ENCODE results near the gene BEND2. TPM values are rescaled to one million over a fixed set of nuclear protein-coding genes. Genes with fewer than 3 reads are reported as not detected.

BEND2 gene
- total RNA-seq, 1 donor from 2014 or later = not detected

DNA sequence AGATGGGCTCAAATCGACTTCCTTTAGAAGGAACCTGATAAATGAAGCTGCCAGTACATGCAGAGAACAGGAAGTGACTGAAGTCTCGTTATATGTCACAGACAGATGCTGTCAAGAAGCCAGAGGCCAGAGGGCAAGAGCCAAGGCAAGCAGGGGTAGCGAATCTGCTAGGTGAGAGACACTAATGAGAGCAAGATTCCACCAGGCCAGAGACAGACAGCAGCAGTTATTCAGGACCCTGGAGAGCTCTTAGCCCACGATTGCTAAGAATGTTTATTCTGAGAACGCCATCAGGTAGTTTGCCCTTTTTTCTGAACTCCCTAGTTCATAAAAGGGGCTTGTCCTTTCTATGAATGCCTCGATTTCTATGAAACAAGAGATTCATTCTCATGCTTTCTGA is 73.7 kb downstream of the BEND2 start:
- DNase-seq (ENCODE audit: low spot score in 2 of 2) (no peak), FAIRE-seq (no peak)

GRCh38 chrX:18146009-18146408 is 74.7 kb downstream of the BEND2 start:
- DNase-seq (ENCODE audit: low spot score in 2 of 2) (no peak), FAIRE-seq (no peak)

DNA sequence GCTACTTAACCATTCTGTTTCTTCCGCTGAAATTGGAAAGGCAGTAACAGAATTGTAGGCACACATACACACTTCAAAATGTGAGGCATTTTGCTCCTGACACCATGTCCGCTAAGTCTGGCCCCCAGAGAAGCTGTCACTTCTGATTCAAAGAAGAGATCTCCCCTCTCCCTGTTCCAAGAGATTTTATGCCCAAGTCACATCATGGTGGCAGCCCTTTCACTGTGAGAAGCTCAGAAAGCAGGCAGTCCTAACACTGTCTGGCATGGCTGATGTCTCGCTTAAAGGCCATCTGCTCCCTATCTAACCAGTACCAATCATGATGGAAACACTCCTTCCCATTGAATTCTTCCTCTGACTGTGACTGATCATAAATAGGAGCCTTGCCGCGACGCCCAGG is 83.9 kb downstream of the BEND2 start:
- no peak for FAIRE-seq

DNA sequence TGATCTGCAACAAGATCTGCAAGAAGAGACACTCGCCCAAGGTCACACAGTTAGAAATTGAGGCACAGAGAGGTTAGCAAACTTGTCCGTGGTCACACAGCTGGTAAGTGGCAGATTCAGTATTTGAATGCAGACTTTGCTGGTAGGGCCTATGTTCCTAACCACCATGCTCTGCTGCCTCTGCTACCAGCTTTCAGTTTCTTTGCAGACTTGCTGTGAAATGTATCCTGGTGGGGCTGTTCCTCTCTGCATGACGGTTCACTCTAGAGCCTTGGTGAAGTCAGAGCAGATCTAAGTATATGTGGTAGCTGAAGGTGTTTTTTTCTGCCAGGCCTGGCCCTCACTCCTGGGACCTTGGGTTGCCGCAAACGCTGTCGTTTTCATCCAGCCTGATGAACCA is 87.1 kb downstream of the BEND2 start:
- no peak for DNase-seq (ENCODE audit: low spot score in 2 of 2)
- no peak for FAIRE-seq

More for the DNA sequence above, 83.9 kb downstream of the BEND2 start:
- no peak for DNase-seq (ENCODE audit: low spot score in 2 of 2)

DNA sequence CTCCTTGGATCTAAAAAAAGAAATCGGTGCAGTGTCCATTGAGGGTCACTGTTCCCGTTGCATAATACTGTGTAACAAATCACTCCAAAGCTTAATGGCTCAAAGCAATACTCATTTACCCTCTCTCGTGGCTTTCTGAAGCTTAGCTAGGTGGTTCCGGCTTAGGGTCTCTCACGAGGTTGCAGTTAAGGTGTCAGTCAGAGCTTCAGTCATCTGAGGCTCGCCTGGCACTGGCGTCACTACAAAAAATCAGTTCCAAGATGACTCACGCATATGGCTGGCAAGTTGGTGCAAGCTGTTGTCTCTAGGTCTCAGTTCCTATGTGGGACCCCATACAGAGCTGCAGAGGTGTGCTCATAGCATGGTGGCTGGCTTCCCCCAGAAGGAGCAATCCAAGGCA is 91.0 kb downstream of the BEND2 start:
- FAIRE-seq (no peak), DNase-seq (ENCODE audit: low spot score in 2 of 2) (no peak)

DNA sequence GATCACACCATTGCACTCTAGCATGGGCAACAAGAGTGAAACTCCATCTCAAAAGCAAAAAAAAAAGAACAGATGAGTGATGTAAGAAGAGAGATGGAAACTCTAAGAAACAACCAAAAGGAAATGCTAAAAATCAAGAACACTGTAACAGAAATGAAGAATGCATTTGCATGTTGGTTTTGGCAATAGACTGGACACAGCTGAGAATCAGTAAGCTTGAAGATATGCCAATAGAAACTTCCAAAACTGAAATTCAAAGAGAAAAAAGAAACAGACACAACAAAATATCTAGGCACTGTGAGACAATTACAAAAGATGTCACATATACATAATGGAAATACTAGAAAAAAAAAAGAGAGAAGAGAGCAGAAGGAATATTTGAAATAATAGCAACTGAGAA is 93.7 kb downstream of the BEND2 start:
- DNase-seq (ENCODE audit: low spot score in 2 of 2) (no peak), FAIRE-seq (no peak)

DNA sequence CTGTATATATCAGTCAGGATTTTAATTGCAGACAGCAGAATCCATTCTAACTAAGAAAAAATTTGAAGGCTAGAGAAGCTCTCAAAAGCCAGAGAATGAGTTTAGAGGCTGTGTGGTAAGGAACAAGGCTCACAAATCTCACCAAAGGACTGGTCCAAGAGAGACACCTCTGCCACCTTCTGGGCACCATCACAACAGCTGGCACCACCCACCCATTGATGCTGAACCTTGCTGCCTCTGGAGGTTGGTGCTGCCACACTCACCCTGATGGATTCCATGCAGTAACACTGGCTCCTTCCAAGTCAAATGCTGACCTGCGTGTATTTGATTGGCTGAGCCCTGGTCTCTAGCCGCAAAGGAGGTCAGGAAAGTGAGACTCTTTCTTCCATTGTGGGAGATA is 100.8 kb downstream of the BEND2 start:
- no peak for FAIRE-seq
- no peak for DNase-seq (ENCODE audit: low spot score in 2 of 2)

Other genes starting within 250 kb of the BEND2 start
- gene SCML2, start 133.8 kb upstream of the BEND2 start, total RNA-seq = 13.9 TPM
- 37.5 TPM for gene CDKL5, start 204.7 kb upstream of the BEND2 start, total RNA-seq

All from frontal cortex (tissue), 4 donors.